A549 (cell line): ENCODE measurements around the gene KLK2.

ENCODE experiments used
- CHD2 ChIP-seq: fragments of 150-350 bp; IDR thresholded peaks from 2 replicates; pipeline ENCODE4 v1.6.1; 2014; ENCODE audit warnings: low read length; ENCODE audit not compliant: partially characterized antibody
- CTCF ChIP-seq: fragments of >200 bp; sonication (Bioruptor Twin); formaldehyde crosslinking; IDR thresholded peaks from 3 replicates; pipeline ENCODE4 v1.5.1; 2016
- EP300 ChIP-seq, 2 experiments: fragments of >200 bp; sonication (Bioruptor Twin); formaldehyde crosslinking; IDR thresholded peaks; 2 replicates in 1 of 2; 3 replicates in 1 of 2; pipeline ENCODE4 v1.6.1; 2016 to 2017
- HOXB13 ChIP-seq: fragments of 250-450 bp; sonication (Bioruptor Pico); IDR thresholded peaks from 2 replicates; pipeline ENCODE4 v1.5.0; 2020; ENCODE audit warnings: low read depth, mild to moderate bottlenecking, moderate library complexity
- JUN ChIP-seq, 2 experiments: fragments of >200 bp; sonication (Bioruptor Twin); formaldehyde crosslinking; IDR thresholded peaks; 2 replicates in 1 of 2; 3 replicates in 1 of 2; pipeline ENCODE4 v1.6.1; 2016 to 2017
- MAFK ChIP-seq: fragments of 450-650 bp; IDR thresholded peaks from 2 replicates; pipeline ENCODE4 v1.6.1; 2014; ENCODE audit not compliant: partially characterized antibody
- MAX ChIP-seq: IDR thresholded peaks from 2 replicates; pipeline ENCODE4 v1.6.1; 2012
- SMC3 ChIP-seq: fragments of >200 bp; sonication (Bioruptor Twin); formaldehyde crosslinking; IDR thresholded peaks from 3 replicates; pipeline ENCODE4 v1.6.1; 2018; ENCODE audit warnings: inconsistent platforms
- USF2 ChIP-seq: fragments of 450-650 bp; IDR thresholded peaks from 2 replicates; pipeline ENCODE4 v1.6.1; 2014; ENCODE audit warnings: antibody characterized with exemption

- TF ChIP-seq CTCF (no peak), JUN (IDR thresholded peaks at IDR 0.05) (no peak), USF2 (no peak), MAFK (peak; percentile 79), MAX (no peak), SMC3 (no peak), EP300 (IDR thresholded peaks at IDR 0.05) (no peak), HOXB13 (CRISPR knock-in tag) (no peak), CHD2 (no peak)
Observed at GRCh38 chr19:50826492-50827240, 46.6 kb upstream of the KLK2 start.
